ENCODE measurements around the gene C4A. TPM values are rescaled to one million over a fixed set of nuclear protein-coding genes. Genes with fewer than 3 reads are reported as not detected.
"Not testable (repeated sequence)": the region's sequence is repeated elsewhere in the genome, so short reads cannot be mapped to it uniquely, and the experiment has no call there.

Gene C4A
- total RNA-seq, result 1 to 10 TPM; 3.0 to 3.7 TPM

- POLR2A ChIA-PET, CTCF ChIA-PET: not testable (repeated sequence)
Measured at GRCh38 chr6:31981744-31982143, at the start of gene C4A. Gene C4A, plus strand, starts transcription at chr6:31982057. Its CDS starts 51 bp downstream, at chr6:31982108.

- CTCF ChIA-PET, result not testable (repeated sequence)
Measured at GRCh38 chr6:31932137-31932536, 49.7 kb upstream of the C4A start.

GRCh38 chr6:31933537-31933936 is 48.3 kb upstream of the C4A start:
- ChIA-PET POLR2A (no interaction called here), CTCF (interaction anchor here (0.6 kb wide), 1 partner anchor 22 kb away, joined by 4 read pairs; no protein-coding TSS in a partner anchor)

More at GRCh38 chr6:31932137-31932536, 49.7 kb upstream of the C4A start:
- POLR2A ChIA-PET, result not testable (repeated sequence)

- ChIA-PET CTCF (no interaction called here), POLR2A (no interaction called here)
Measured at GRCh38 chr6:31935021-31935420, 46.8 kb upstream of the C4A start.

GRCh38 chr6:31935823-31936222 is 46.0 kb upstream of the C4A start:
- ChIA-PET POLR2A (no interaction called here), CTCF (interaction anchor here (0.6 to 0.7 kb wide), 2 partner anchors 310 to 343 kb away, joined by 3 read pairs; partner anchors contain the start of gene NCR3)

- CTCF ChIA-PET, result interaction anchor here (0.8 to 1.6 kb wide), 2 partner anchors 12 to 34 kb away, joined by 3 to 5 read pairs; no protein-coding TSS in a partner anchor
- POLR2A ChIA-PET, result no interaction called here
Measured at GRCh38 chr6:31940256-31940664, 41.6 kb upstream of the C4A start.

GRCh38 chr6:31943742-31944141 is 38.1 kb upstream of the C4A start:
- ChIA-PET POLR2A (no interaction called here), CTCF (no interaction called here)

GRCh38 chr6:31945154-31945506 is 36.7 kb upstream of the C4A start:
- POLR2A ChIA-PET, result interaction anchor here (0.5 kb wide), 1 partner anchor 210 kb away, joined by 3 read pairs; no protein-coding TSS in a partner anchor
- CTCF ChIA-PET, result interaction anchor here (0.6 to 1.0 kb wide), 2 partner anchors 14 to 16 kb away, joined by 3 to 4 read pairs; partner anchors contain the start of genes NELFE and SKIC2

- ChIA-PET CTCF (interaction anchor here (0.6 to 1.0 kb wide), 2 partner anchors 13 to 16 kb away, joined by 3 to 4 read pairs; partner anchors contain the start of genes NELFE and SKIC2), POLR2A (interaction anchor here (0.6 kb wide), 1 partner anchor 189 kb away, joined by 7 read pairs; no protein-coding TSS in a partner anchor)
Measured at GRCh38 chr6:31945507-31946369, 36.1 kb upstream of the C4A start, which contains the start of gene CFB. Gene CFB, plus strand, starts transcription at chr6:31946095. Its CDS starts 127 bp downstream, at chr6:31946222.

GRCh38 chr6:31946370-31946885 is 35.4 kb upstream of the C4A start:
- CTCF ChIA-PET, result no interaction called here
- POLR2A ChIA-PET, result no interaction called here

GRCh38 chr6:31947070-31947675 is 34.7 kb upstream of the C4A start:
- ChIA-PET POLR2A (no interaction called here), CTCF (no interaction called here)

- CTCF ChIA-PET, result no interaction called here
- POLR2A ChIA-PET, result no interaction called here
Measured at GRCh38 chr6:31947864-31948263, 34.0 kb upstream of the C4A start.

- ChIA-PET CTCF (no interaction called here), POLR2A (no interaction called here)
Measured at GRCh38 chr6:31948306-31948705, 33.6 kb upstream of the C4A start.

- ChIA-PET POLR2A (interaction anchor here (0.5 kb wide), 2 partner anchors 310 to 913 kb away, joined by 3 to 4 read pairs; no protein-coding TSS in a partner anchor), CTCF (no interaction called here)
Measured at GRCh38 chr6:31948753-31949413, 33.0 kb upstream of the C4A start.

- POLR2A ChIA-PET, result no interaction called here
- CTCF ChIA-PET, result interaction anchor here (2.8 kb wide), 1 partner anchor 23 kb away, joined by 12 read pairs; the partner anchor contains the start of gene DXO
Measured at GRCh38 chr6:31949926-31950548, 31.8 kb upstream of the C4A start.

- ChIA-PET CTCF (interaction anchor here (1.1 to 2.8 kb wide), 7 partner anchors 9 to 58 kb away, joined by 3 to 12 read pairs (median 3); partner anchors contain the start of gene DXO), POLR2A (interaction anchor here (0.7 to 1.5 kb wide), 2 partner anchors 20 to 212 kb away, joined by 3 to 5 read pairs; partner anchors contain the start of gene DXO)
Measured at GRCh38 chr6:31952140-31952805, 29.6 kb upstream of the C4A start.

GRCh38 chr6:31952890-31953289 is 29.0 kb upstream of the C4A start:
- ChIA-PET CTCF (interaction anchor here (1.1 to 2.8 kb wide), 6 partner anchors 13 to 58 kb away, joined by 3 to 12 read pairs (median 4); partner anchors contain the start of gene DXO), POLR2A (interaction anchor here (1.5 kb wide), 1 partner anchor 19 kb away, joined by 5 read pairs; the partner anchor contains the start of gene DXO)

GRCh38 chr6:31954511-31954910 is 27.3 kb upstream of the C4A start:
- POLR2A ChIA-PET, result no interaction called here
- CTCF ChIA-PET, result interaction anchor here (0.6 kb wide), 1 partner anchor 430 kb away, joined by 3 read pairs; no protein-coding TSS in a partner anchor

Measured in activated CD8-positive, alpha-beta memory T cell treated with anti-CD3 and anti-CD28 coated beads for 36 hours (primary cell).